GM19395 (cell line): ENCODE data around the gene ISG20.

Experiments used
- ATAC-seq: cut with Tn5 transposase; IDR thresholded peaks from one replicate; pipeline ENCODE4 v1.9.1; 2021; ENCODE audit warnings: mild to moderate bottlenecking, moderate library complexity; ENCODE audit not compliant: unreplicated experiment

ISG20 gene

GRCh38 chr15:88653200-88654064 is 14.6 kb downstream of the ISG20 start:
- no peak for ATAC-seq

GRCh38 chr15:88654430-88655102 is 15.8 kb downstream of the ISG20 start:
- ATAC-seq = no peak

GRCh38 chr15:88655103-88655553 is 16.3 kb downstream of the ISG20 start:
- no peak for ATAC-seq

- ATAC-seq = no peak
Observed at GRCh38 chr15:88655800-88656488, 17.1 kb downstream of the ISG20 start.

DNA sequence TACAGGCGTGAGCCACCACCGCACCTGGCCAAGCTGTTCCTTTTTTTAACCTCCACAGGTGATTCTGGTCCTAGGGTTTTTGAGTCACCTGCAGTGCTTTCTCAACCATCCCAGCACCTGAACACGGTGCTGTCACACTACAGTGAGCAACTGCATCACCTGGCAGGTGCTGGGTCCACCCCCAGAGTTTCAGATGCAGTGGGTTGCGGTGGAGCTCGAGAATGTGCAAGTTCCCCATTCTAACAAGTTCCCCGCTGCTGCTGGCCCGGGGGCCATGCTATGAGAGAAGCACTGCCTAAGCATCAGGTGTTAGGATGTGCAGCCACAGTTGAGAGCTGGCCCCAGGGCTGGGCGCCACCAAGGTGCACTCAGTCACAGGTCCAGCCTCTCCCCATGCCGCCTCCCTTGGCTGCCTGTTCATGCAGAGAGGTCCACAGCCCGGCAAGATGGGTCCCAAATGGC is 18.0 kb downstream of the ISG20 start:
- peak; percentile 93 for ATAC-seq

GRCh38 chr15:88657326-88658069 is 18.7 kb downstream of the ISG20 start:
- ATAC-seq = peak; percentile 26

DNA sequence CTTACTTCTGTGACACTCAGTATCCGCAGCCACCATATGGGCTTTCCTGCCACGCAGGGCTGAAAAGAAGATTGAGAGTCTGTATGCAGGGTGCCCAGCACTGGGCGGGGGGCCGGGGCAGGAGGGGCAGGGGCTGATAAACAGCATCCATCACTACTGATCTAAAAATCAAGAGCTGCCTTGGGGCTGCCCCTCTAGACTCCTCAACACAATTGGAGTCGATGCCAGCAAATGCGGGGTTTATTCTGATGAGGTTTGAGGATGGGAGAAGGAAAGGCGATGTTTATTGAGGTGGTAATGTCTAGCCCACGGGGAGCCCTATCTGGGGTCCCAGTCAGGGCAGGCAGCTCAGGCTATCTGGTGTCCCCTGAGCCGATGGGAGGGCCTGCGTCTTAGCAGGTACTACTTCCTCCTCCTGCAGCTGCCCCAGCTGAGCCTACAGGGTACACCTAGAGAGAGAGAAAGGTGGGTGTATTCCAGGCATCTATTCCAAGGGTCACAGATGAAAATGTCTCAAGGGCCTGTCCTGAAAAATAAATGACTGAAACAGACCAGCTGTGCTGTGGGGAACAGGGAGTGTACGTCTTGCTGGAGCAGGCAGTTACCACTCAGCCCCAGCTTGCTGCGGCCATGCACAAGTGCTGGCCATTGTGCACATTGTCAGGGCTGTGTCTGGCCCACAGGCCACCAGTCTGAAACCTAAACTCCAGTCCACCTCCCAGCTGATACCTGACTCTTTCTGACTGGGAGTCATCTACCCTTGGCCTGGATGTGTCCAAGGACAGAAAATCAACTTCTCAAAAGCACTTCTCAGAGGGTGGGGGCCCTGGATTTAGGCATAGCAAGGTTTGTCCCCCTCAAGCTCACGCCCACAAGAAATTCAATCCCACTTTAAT is 19.5 kb downstream of the ISG20 start:
- no peak for ATAC-seq

- ATAC-seq = no peak
Observed at GRCh38 chr15:88658972-88659931, 20.4 kb downstream of the ISG20 start.

DNA sequence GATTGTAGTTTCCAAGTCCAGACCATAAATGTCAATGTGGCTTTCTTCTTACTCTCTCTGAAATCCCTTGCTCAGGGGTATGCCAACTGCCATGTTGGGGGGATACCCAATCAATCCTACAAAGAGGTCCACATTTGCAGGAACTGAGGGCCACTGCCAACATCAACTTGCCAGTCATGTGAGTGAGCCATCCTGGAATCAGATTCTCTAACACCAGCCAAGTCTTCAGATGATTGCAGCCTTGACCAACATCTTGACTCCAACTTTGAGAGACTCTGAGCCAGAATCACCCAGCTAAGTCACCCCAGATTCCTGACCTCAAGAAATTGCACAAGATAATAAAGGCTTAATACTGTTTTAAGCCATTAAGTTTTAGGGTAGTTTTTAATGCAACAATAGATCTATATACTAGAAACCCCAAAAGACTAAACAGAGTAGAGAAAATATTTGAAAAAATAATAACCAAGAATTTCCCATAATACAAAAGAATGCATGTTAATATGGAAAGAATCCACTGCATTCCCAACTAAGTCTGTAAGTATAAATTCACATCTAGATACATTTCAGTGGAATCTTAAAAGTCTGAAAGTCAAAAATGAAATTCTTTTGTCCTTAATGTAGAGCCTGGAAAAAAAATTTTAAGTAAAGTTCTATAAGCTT is 22.4 kb downstream of the ISG20 start:
- ATAC-seq = no peak

GRCh38 chr15:88661761-88662556 is 23.1 kb downstream of the ISG20 start:
- ATAC-seq = no peak

DNA sequence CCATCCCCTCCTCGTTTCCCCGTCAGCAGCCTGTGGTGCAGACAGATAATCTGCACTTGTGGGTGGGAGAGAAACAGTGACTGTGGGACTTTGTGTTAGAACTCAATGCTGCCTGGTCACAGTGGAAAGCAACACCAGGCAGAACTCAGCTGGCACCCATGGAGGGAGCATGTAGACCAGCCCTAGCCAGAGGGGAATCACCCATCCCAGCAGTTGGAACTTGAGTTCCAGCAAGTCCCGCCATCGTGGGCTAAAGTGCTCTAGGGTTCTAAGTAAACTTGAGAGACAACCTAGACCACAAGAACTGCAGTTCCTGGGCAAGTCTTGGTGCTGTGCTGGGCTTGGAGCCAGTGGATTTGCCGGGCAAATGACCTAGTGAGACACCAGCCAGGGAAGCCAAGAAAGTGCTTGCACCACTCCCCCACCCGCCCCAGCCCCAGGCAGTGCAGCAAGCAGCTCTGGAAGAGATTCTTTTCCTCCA is 24.4 kb downstream of the ISG20 start:
- ATAC-seq = no peak

- no peak for ATAC-seq
Observed at GRCh38 chr15:88664151-88664778, 25.4 kb downstream of the ISG20 start.

GRCh38 chr15:88674661-88675060 is 35.8 kb downstream of the ISG20 start:
- ATAC-seq = no peak

GRCh38 chr15:88678755-88679154 is 39.9 kb downstream of the ISG20 start:
- no peak for ATAC-seq

- no peak for ATAC-seq
Observed at GRCh38 chr15:88680241-88681001, 41.6 kb downstream of the ISG20 start.
